BJ (cell line): ENCODE results near the gene MAP3K14. TPM values are rescaled to one million over a fixed set of nuclear protein-coding genes. Genes with fewer than 3 reads are reported as not detected.

ENCODE experiments used
- CTCF ChIA-PET: fragments of 350-600 bp; formaldehyde crosslinking; extraction: SDS; loops from one replicate; lab custom pipeline; 2021; ENCODE audit warnings: antibody characterized with exemption, inconsistent platforms; lab: Yijun Ruan, JAX
- POLR2A ChIA-PET: fragments of 300-600 bp; sonication (Branson Sonifier 250); formaldehyde crosslinking; extraction: SDS; loops from one replicate; lab custom pipeline; 2021; ENCODE audit warnings: antibody characterized with exemption; lab: Charles Lee
- DNase-seq: peaks from one replicate; pipeline ENCODE4 v3.0.0-alpha.2; 2011; ENCODE audit warnings: low read depth
- H3K27me3 ChIP-seq: 2 replicates; pipeline ENCODE4 v1.6.0; 2011; ENCODE audit warnings: low read length; ENCODE audit not compliant: control insufficient read depth, insufficient read depth
- H3K36me3 ChIP-seq: 2 replicates; pipeline ENCODE4 v1.5.1; 2011; ENCODE audit warnings: low read length; ENCODE audit not compliant: control insufficient read depth, insufficient read depth
- H3K4me3 ChIP-seq: 2 replicates; pipeline ENCODE4 v1.5.1; 2011; ENCODE audit warnings: low read depth, mild to moderate bottlenecking, control low read depth, low read length
- polyA plus RNA-seq: library from polyadenylated mRNA; depleted of rRNA; stranded (reverse); fragments of >200 nt; gene quantifications from 2 replicates; pipeline ENCODE4 v1.2.3, GENCODE V29; 2011
- TF ChIP-seq, protein P1 (sequence below): IDR thresholded peaks from 2 replicates; pipeline ENCODE4 v1.5.1; 2011; ENCODE audit warnings: low read depth, mild to moderate bottlenecking, control low read depth, inconsistent platforms, low read length, moderate library complexity; ENCODE audit not compliant: insufficient read depth

The MAP3K14 gene
- polyA plus RNA-seq, 1 experiment, result 6.5 TPM

DNA sequence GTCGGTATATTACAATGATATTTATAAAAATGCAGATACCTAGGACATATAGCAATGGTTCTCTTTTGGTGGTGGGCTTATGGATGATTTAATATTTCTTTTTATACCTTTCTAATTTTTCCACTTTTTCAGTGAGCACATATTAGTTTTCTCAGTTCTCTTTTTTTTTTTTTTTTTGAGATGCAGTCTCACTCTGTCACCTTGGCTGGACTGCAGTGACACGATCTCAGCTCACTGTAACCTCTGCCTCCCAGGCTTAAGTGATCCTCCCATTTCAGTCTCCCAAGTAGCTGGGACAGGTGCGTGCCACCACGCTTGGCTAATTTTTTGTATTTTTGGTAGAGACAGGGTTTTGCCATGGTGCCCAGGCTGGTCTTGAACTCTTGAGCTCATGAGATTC is 15.1 kb downstream of the MAP3K14 start:
- DNase-seq, result no peak
- TF ChIP-seq, protein P1, sequence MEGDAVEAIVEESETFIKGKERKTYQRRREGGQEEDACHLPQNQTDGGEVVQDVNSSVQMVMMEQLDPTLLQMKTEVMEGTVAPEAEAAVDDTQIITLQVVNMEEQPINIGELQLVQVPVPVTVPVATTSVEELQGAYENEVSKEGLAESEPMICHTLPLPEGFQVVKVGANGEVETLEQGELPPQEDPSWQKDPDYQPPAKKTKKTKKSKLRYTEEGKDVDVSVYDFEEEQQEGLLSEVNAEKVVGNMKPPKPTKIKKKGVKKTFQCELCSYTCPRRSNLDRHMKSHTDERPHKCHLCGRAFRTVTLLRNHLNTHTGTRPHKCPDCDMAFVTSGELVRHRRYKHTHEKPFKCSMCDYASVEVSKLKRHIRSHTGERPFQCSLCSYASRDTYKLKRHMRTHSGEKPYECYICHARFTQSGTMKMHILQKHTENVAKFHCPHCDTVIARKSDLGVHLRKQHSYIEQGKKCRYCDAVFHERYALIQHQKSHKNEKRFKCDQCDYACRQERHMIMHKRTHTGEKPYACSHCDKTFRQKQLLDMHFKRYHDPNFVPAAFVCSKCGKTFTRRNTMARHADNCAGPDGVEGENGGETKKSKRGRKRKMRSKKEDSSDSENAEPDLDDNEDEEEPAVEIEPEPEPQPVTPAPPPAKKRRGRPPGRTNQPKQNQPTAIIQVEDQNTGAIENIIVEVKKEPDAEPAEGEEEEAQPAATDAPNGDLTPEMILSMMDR, result no peak
- ChIA-PET CTCF (no interaction called here), POLR2A (no interaction called here)
- Histone ChIP-seq H3K4me3 (no peak overlapping the region), H3K27me3 (no peaks in the 10 kb centered on the region), H3K36me3 (0 out of 2 replicates have a peak, but pooled peaks cover 3% of the 10 kb centered on the region)

DNA sequence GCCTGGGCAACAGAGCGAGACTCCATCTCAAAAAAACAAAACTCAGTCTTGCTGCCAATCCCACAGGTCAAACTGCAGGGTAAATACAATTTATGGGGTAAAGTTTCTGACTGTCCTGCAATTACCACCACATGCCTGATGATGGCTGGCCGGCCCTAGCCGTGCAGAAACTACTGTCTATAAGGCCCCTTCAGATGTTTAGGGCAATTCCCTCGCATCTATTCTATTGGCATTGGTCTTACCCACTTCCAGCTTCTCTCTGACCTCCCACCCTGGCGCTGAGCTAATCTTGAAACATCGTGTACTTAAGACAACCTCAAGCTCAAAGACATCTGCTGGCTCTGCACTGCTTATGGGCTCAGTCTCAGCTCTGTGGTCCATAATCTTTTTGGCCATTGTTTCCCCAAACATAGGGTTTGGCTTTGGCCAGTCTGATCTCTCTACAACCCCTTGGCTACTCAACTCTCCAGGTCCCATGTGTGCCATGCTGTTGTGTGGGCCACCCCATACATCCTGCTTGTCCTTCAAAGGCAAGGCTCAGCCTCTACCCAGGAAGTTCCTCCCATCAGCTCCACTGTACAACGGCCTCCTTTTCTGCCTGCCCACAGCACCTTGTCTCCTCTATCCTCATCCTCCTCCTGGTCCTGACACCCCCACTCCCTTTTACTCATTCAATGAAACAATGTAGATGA is 16.6 kb downstream of the MAP3K14 start:
- DNase-seq, result no peak
- TF ChIP-seq, protein P1, result no peak
- Histone ChIP-seq H3K27me3 (no peaks in the 10 kb centered on the region), H3K4me3 (no peak overlapping the region), H3K36me3 (0 out of 2 replicates have a peak, but pooled peaks cover 2% of the 10 kb centered on the region)
- ChIA-PET POLR2A (no interaction called here), CTCF (interaction anchor here (0.9 to 1.9 kb wide), 3 partner anchors 17 to 82 kb away, joined by 3 to 4 read pairs (median 3); no protein-coding TSS in a partner anchor)

DNA sequence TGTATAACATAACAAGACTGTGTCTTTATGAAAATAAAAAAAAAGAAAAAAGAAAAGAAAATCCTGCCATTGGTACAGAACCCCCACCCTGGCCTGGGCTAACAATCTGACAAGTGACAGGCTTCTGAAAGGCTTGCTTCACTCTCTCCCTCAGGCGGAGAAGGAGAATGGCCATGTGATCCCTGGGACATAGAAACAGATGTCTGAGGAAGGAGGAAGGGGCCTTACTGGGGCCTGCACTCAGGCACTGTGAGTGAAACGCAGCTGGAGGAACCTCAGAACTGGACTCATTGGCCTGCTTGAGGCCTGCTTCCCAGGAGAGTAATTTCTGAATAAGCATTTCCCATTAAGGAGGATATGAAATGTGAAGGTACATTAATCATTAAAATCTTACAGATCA is 17.5 kb downstream of the MAP3K14 start:
- 0 out of 2 replicates have a peak, but pooled peaks cover 2% of the 10 kb centered on the region for H3K36me3 ChIP-seq
- TF ChIP-seq, protein P1, result no peak
- no peak overlapping the region for H3K4me3 ChIP-seq
- ChIA-PET POLR2A (no interaction called here), CTCF (interaction anchor here (1.5 to 2.1 kb wide), 3 partner anchors 22 to 81 kb away, joined by 3 to 8 read pairs (median 4); no protein-coding TSS in a partner anchor)
- DNase-seq, result no peak
- no peaks in the 10 kb centered on the region for H3K27me3 ChIP-seq

DNA sequence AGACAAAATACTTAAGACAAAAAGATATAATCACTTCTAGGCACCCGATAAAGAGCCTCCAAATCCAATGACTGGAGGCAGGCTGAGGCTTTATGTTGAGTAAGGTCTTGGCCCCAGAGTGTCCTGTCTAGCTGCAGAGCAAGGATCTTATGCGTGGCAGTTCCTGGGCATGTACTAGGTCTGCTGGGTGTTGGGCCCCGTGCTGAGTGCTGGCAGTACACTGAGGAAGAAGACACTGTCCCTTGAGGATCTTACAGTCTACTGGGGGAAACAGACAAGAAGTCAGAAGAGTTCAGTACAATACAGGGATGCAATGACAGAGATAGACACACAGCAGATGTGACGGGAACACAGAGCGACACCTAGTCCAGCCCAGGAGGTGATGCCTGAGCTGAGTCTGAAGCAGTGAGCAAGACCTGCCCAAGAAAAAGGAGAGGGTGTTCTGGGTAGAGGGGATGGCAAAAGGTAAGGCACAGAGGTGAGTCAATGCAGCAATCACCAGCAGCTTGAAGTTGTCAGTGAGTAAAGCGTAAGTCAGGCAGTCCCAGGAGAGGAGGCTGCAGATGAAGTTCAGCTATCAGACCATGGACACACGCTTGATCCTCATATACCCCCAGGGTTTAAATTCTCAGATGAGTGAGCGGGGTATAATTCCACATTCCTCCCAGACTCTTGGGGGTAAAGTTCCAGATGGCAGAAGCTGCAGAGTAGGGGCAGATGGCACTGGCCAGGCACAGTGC is 18.1 kb downstream of the MAP3K14 start:
- Histone ChIP-seq H3K27me3 (no peaks in the 10 kb centered on the region), H3K4me3 (no peak overlapping the region), H3K36me3 (0 out of 2 replicates have a peak, but pooled peaks cover 2% of the 10 kb centered on the region)
- ChIA-PET POLR2A (no interaction called here), CTCF (interaction anchor here (1.1 to 2.1 kb wide), 3 partner anchors 21 to 80 kb away, joined by 3 to 8 read pairs (median 4); no protein-coding TSS in a partner anchor)
- DNase-seq, result no peak
- TF ChIP-seq, protein P1, result no peak

DNA sequence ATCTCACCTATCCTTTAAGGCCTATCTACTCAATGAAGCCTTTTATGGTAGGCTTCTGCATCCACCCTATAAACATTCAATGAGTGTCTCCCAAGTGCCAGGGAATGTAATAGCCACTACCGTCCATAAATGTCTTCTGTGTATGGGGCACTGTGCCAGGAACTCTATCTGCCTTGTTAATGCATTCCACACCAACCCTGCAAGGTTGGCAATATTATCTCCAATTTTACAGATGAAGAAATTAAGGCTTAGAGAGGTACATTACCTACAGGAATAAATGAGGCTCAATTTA is 20.0 kb downstream of the MAP3K14 start:
- ChIA-PET CTCF (no interaction called here), POLR2A (no interaction called here)
- TF ChIP-seq, protein P1, result no peak
- Histone ChIP-seq H3K4me3 (no peak overlapping the region), H3K27me3 (no peaks in the 10 kb centered on the region), H3K36me3 (0 out of 2 replicates have a peak, but pooled peaks cover 3% of the 10 kb centered on the region)
- no peak for DNase-seq
